Stimulated activated CD4-positive, alpha-beta T cell treated with anti-CD3 and anti-CD28 coated beads, Interleukin-1b, Interleukin-23, amount 100 ng/mL, for 4 hours (primary cell): ENCODE results near the gene KCNJ15.

Source experiments
- DNase-seq, 2 donors: peaks; one replicate each; pipeline ENCODE4 v3.0.0-alpha.2; 2020; ENCODE audit warnings: low read depth in 2 of 2

Gene KCNJ15

DNA sequence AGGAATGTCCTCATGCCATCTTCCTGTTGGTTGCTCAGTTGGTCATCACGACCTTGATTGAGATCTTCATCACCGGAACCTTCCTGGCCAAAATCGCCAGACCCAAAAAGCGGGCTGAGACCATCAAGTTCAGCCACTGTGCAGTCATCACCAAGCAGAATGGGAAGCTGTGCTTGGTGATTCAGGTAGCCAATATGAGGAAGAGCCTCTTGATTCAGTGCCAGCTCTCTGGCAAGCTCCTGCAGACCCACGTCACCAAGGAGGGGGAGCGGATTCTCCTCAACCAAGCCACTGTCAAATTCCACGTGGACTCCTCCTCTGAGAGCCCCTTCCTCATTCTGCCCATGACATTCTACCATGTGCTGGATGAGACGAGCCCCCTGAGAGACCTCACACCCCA lies 42.9 kb downstream of the KCNJ15 start:
- no peak for DNase-seq

- no peak for DNase-seq
Measured at GRCh38 chr21:38300141-38300578, 43.4 kb downstream of the KCNJ15 start.

- no peak for DNase-seq
Measured at GRCh38 chr21:38301321-38302214, 44.8 kb downstream of the KCNJ15 start.

DNA sequence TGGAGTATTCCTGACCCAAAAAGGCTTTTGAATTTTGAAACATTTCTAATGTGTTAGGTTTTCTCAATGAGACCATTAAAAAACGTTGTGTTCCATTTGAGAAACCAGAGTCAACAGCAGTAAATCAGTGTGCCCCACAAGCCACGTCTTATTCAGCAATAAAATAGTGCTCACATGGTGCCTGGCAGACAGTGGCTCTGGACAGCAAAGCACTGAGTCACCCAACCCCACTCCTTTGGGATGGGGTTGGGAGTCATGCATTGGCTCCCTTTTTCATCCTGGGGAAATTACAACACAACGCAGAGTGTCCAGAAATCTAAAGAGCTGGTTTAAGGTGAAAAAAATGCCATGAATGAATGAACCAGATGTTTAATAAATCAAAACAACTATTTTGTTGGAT lies 46.5 kb downstream of the KCNJ15 start:
- DNase-seq, result no peak

- DNase-seq, result no peak
Measured at GRCh38 chr21:38306433-38307141, 49.8 kb downstream of the KCNJ15 start.

GRCh38 chr21:38307771-38308531 lies 51.2 kb downstream of the KCNJ15 start:
- DNase-seq, result no peak

GRCh38 chr21:38308532-38309119 lies 51.8 kb downstream of the KCNJ15 start:
- DNase-seq, result no peak

DNA sequence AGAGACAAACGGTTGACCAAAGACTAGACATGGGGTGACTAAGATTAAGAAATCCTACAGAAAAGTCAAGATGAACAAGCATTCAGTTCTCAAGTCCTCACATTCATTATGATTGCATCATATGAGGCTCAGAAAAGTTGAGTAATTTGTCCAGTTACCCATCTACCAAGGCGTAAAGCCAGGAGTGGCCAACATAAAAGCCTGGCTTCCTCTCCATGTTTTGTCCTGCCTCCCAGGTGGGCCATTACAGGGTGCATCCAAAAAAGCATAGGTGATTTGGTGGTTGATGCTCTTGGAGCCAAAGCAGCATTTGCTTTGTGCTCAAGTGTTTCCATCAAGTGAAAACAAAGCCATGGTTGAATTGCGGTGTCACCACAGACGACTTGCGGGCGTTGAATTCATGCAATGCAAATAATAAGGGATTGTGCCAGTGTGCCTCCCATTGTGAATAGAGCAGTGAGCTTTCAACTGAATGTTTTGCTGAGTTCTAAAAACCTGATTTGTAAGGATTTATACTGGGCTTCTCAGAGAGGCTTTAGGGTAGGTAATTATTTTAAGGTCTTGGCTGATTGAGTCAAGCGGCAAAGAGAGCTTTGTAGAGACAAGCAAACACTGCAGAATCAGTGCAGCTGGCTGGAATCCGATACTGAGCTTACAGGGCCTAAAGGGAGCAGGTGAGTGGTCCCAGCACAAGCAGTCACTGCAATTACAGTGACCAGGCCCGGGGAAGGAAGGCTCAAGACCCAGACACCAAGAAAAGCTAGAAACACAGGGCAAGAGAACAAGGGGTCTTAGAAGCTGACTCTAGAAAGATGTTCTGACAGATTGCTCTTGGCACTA lies 54.1 kb downstream of the KCNJ15 start:
- DNase-seq, result no peak

DNA sequence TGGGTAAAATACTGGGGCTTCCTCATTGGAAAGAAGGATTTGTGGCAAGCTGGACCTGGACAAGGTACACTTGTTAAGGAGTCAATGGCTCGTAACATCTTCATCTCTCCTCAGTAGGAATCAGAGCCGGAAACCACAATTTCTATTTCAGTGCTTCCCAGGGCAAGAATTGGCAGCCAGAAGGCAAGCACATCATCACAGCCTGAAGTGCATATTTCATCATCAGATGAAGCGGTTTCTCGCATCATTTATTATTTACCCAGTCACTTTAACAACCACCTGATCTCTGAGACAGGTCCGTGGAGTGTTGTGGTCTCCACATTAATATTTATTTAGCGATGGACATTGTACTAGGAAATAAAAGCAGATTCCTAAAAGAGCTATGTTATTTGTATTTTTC lies 55.0 kb downstream of the KCNJ15 start:
- no peak for DNase-seq

DNA sequence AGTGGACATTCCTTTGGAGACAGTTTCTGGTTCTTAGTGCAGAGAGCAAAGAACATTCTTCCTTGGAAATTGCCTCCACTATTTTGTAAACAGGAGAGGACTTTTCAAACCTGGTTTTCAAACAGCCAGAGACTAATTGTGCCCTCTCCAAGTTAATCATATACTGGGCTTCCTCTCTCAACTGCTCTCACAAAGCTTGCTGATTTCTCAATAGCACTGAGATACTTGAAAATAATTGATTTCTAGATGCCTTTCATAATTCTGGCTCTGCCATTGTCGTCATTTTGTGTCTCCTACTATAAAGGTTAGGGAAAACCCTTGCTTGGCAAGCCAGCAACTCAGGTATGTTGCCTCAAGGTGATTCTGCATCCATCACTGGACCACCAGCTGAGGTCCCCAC lies 56.0 kb downstream of the KCNJ15 start:
- no peak for DNase-seq

GRCh38 chr21:38314558-38314957 lies 57.8 kb downstream of the KCNJ15 start:
- DNase-seq, result no peak

- DNase-seq, result no peak
Measured at GRCh38 chr21:38315122-38315521, 58.3 kb downstream of the KCNJ15 start.

DNA sequence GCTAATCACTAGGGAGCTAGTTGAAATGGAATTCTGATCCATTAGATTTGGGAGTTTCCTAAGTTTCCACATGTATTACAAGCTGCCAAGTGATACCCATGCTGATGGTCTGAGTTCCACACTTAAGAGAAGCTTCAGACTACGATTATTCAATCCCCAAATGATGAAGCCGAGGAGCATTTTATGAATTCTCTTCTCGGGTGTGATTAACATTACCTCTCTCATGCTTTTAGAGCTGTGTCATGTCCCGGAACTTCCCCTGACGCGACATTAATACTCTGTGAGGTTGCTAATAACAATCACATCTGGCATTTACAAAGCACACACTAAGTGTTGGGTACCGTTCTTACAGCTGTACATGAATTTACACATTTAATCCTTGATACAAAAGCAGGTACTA lies 63.0 kb downstream of the KCNJ15 start:
- DNase-seq, result no peak

DNA sequence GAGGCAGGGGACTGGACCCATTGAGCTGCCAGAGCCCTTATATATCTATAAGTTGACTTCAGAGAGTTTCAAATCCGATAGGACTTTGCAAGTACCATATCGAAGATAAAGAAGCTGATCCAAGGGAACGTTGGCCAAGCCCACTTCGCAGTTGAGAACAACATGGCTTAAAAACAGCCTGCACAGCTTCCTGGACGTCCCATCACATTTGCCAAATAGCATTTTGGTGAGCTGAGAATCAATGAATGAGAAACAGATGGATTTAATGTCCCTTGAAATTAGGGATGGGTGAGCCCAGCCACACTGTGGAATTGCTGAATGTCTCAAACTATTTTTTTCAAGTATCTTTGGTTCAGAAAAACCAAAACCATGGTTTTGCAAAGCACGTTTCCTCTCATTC lies 64.8 kb downstream of the KCNJ15 start:
- no peak for DNase-seq

- DNase-seq, result no peak
Measured at GRCh38 chr21:38322311-38322950, 65.6 kb downstream of the KCNJ15 start.

- no peak for DNase-seq
Measured at GRCh38 chr21:38323721-38324531, 67.1 kb downstream of the KCNJ15 start.

- DNase-seq, result no peak
Measured at GRCh38 chr21:38325216-38325615, 68.4 kb downstream of the KCNJ15 start.

- no peak for DNase-seq
Measured at GRCh38 chr21:38325731-38326420, 69.1 kb downstream of the KCNJ15 start.

DNA sequence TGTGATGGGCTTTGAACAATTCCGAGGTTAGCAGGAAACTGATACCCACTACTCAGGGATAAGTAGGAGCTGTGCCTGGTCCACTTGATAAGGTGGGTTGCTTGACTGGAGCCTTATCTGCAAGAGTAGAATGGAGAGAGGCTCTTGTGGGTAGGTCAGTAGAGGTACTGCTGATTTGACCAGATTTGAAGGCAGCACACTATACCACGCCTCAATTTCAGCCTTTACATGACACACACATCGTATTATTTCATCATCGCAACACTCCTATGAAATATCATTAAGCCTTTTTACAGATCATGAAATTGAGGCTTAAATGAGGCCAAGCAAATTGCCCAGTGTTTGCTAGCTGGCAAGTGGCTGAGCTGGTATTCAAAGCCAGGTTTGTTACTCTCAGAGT lies 69.6 kb downstream of the KCNJ15 start:
- DNase-seq, result no peak
